Astrocyte (in vitro differentiated cells and primary cell): Measurements from ENCODE around the gene NSUN7. TPM values are rescaled to one million over a fixed set of nuclear protein-coding genes. Genes with fewer than 3 reads are reported as not detected.

ENCODE experiments used
- DNase-seq: peaks from one replicate; pipeline ENCODE4 v3.0.0-alpha.2; 2010; ENCODE audit warnings: low read depth
- FAIRE-seq: peaks from 2 replicates; lab custom pipeline; 2011; peaks lifted over from hg19 to GRCh38; lab: Jason Lieb, UNC
- H2AFZ ChIP-seq: 2 replicates; pipeline ENCODE4 v1.6.0; 2012; ENCODE audit warnings: low read depth, low read length, inconsistent platforms
- H3K27ac ChIP-seq: 2 replicates; pipeline ENCODE4 v1.5.1; 2011; ENCODE audit warnings: low read depth, low read length, inconsistent platforms
- H3K27me3 ChIP-seq: 2 replicates; pipeline ENCODE4 v1.6.0; 2011; ENCODE audit warnings: low read length, inconsistent platforms; ENCODE audit not compliant: insufficient read depth
- H3K36me3 ChIP-seq: 2 replicates; pipeline ENCODE4 v1.5.1; 2011; ENCODE audit warnings: low read length, inconsistent platforms; ENCODE audit not compliant: insufficient read depth
- H3K4me1 ChIP-seq: 2 replicates; pipeline ENCODE4 v1.5.1; 2011; ENCODE audit warnings: low read length, inconsistent platforms; ENCODE audit not compliant: insufficient read depth
- H3K4me2 ChIP-seq: 2 replicates; pipeline ENCODE4 v1.6.0; 2012; ENCODE audit warnings: low read length, inconsistent platforms
- H3K4me3 ChIP-seq: 2 replicates; pipeline ENCODE4 v1.5.1; 2011; ENCODE audit warnings: low read depth, mild to moderate bottlenecking, low read length, inconsistent platforms; ENCODE audit not compliant: insufficient read depth
- H3K79me2 ChIP-seq: 2 replicates; pipeline ENCODE4 v1.6.0; 2012; ENCODE audit warnings: mild to moderate bottlenecking, low read length, inconsistent platforms; ENCODE audit not compliant: insufficient read depth
- H3K9ac ChIP-seq: 2 replicates; pipeline ENCODE4 v1.6.0; 2012; ENCODE audit warnings: mild to moderate bottlenecking, low read length, inconsistent platforms
- H3K9me3 ChIP-seq: 2 replicates; pipeline ENCODE4 v1.5.1; 2012; ENCODE audit warnings: low read depth, mild to moderate bottlenecking, low read length, inconsistent platforms; ENCODE audit not compliant: insufficient read depth
- H4K20me1 ChIP-seq: 2 replicates; pipeline ENCODE4 v1.6.0; 2012; ENCODE audit warnings: low read length, inconsistent platforms; ENCODE audit not compliant: insufficient read depth
- H3K27ac Mint-ChIP-seq: one replicate; pipeline ENCODE4 v1.8.0; 2021; ENCODE audit warnings: mild to moderate bottlenecking, mixed read lengths; ENCODE audit not compliant: unreplicated experiment
- H3K27me3 Mint-ChIP-seq: one replicate; pipeline ENCODE4 v1.8.0; 2021; ENCODE audit warnings: low read depth, mixed read lengths; ENCODE audit not compliant: unreplicated experiment
- H3K36me3 Mint-ChIP-seq: one replicate; pipeline ENCODE4 v1.8.0; 2021; ENCODE audit warnings: low read depth, mixed read lengths; ENCODE audit not compliant: unreplicated experiment
- H3K4me1 Mint-ChIP-seq: one replicate; pipeline ENCODE4 v1.8.0; 2021; ENCODE audit warnings: low read depth, mixed read lengths; ENCODE audit not compliant: unreplicated experiment
- H3K4me3 Mint-ChIP-seq: one replicate; pipeline ENCODE4 v1.8.0; 2021; ENCODE audit warnings: mild to moderate bottlenecking, moderate library complexity, mixed read lengths; ENCODE audit not compliant: unreplicated experiment
- H3K9me3 Mint-ChIP-seq: one replicate; pipeline ENCODE4 v1.8.0; 2021; ENCODE audit warnings: mild to moderate bottlenecking, mixed read lengths; ENCODE audit not compliant: unreplicated experiment
- CTCF ChIP-seq: IDR thresholded peaks from 2 replicates; pipeline ENCODE4 v1.5.1; 2011; ENCODE audit warnings: low read depth, mild to moderate bottlenecking, inconsistent platforms, low read length, moderate library complexity; ENCODE audit not compliant: insufficient read depth
- EZH2 ChIP-seq: IDR thresholded peaks from 2 replicates; pipeline ENCODE4 v1.6.1; 2012; ENCODE audit warnings: mild to moderate bottlenecking, low read length, inconsistent platforms; ENCODE audit not compliant: insufficient read depth
- total RNA-seq: library from RNA; stranded (reverse); gene quantifications from 2 replicates; pipeline ENCODE4 v1.2.1, GENCODE V29; 2021

The NSUN7 gene
- total RNA-seq, 1 donor from 2014 or later: 2.5 TPM

- no peak overlapping the region for H2AFZ ChIP-seq
- no peak overlapping the region for H3K9ac ChIP-seq
- no peak overlapping the region for H3K27ac Mint-ChIP-seq
- no peak overlapping the region for H3K27ac ChIP-seq
- no peaks in the 10 kb centered on the region for H3K4me1 ChIP-seq
- peaks cover 2% of the 10 kb centered on the region for H3K27me3 Mint-ChIP-seq
- FAIRE-seq: no peak
- no peaks in the 10 kb centered on the region for H3K36me3 Mint-ChIP-seq
- no peaks in the 10 kb centered on the region for H3K27me3 ChIP-seq
- no peaks in the 10 kb centered on the region for H3K79me2 ChIP-seq
- no peaks in the 10 kb centered on the region for H3K4me1 Mint-ChIP-seq
- peak; percentile 12 for DNase-seq
- H3K9me3 Mint-ChIP-seq: no peaks in the 10 kb centered on the region
- H3K4me3 ChIP-seq: no peak overlapping the region
- no peaks in the 10 kb centered on the region for H3K9me3 ChIP-seq
- no peak overlapping the region for H3K4me2 ChIP-seq
- TF ChIP-seq EZH2 (no peak), CTCF (peak; percentile 20)
- H3K4me3 Mint-ChIP-seq: no peak overlapping the region
- no peaks in the 10 kb centered on the region for H3K36me3 ChIP-seq
- no peaks in the 10 kb centered on the region for H4K20me1 ChIP-seq
These were observed 12.8 kb upstream of the NSUN7 start for GRCh38 chr4:40736910-40737309.

GRCh38 chr4:40737879-40738278 lies 11.9 kb upstream of the NSUN7 start:
- no peaks in the 10 kb centered on the region for H3K36me3 Mint-ChIP-seq
- H3K4me1 Mint-ChIP-seq: no peaks in the 10 kb centered on the region
- Histone ChIP-seq H3K27ac (no peak overlapping the region), H2AFZ (no peak overlapping the region), H3K4me2 (no peak overlapping the region), H3K9me3 (no peaks in the 10 kb centered on the region), H3K36me3 (no peaks in the 10 kb centered on the region), H3K27me3 (no peaks in the 10 kb centered on the region), H3K4me1 (no peaks in the 10 kb centered on the region), H3K4me3 (no peak overlapping the region), H3K9ac (no peak overlapping the region), H4K20me1 (no peaks in the 10 kb centered on the region), H3K79me2 (no peaks in the 10 kb centered on the region)
- DNase-seq (no peak), FAIRE-seq (no peak)
- no peaks in the 10 kb centered on the region for H3K9me3 Mint-ChIP-seq
- TF ChIP-seq CTCF: no peak
- TF ChIP-seq EZH2: no peak
- no peak overlapping the region for H3K4me3 Mint-ChIP-seq
- H3K27me3 Mint-ChIP-seq: peaks cover 2% of the 10 kb centered on the region
- no peak overlapping the region for H3K27ac Mint-ChIP-seq

GRCh38 chr4:40739347-40739746 lies 10.4 kb upstream of the NSUN7 start:
- H3K4me1 Mint-ChIP-seq: no peaks in the 10 kb centered on the region
- Histone ChIP-seq H3K9ac (no peak overlapping the region), H3K4me3 (no peak overlapping the region), H3K36me3 (no peaks in the 10 kb centered on the region), H3K79me2 (no peaks in the 10 kb centered on the region), H2AFZ (no peak overlapping the region), H3K27me3 (no peaks in the 10 kb centered on the region), H4K20me1 (no peaks in the 10 kb centered on the region), H3K4me2 (no peak overlapping the region), H3K27ac (no peak overlapping the region), H3K9me3 (no peaks in the 10 kb centered on the region), H3K4me1 (no peaks in the 10 kb centered on the region)
- DNase-seq (no peak), FAIRE-seq (no peak)
- no peaks in the 10 kb centered on the region for H3K36me3 Mint-ChIP-seq
- no peak overlapping the region for H3K27ac Mint-ChIP-seq
- no peaks in the 10 kb centered on the region for H3K27me3 Mint-ChIP-seq
- no peak overlapping the region for H3K4me3 Mint-ChIP-seq
- H3K9me3 Mint-ChIP-seq: no peaks in the 10 kb centered on the region
- TF ChIP-seq EZH2 (no peak), CTCF (no peak)
